ENCODE measurements around the gene CNTNAP1. TPM values are rescaled to one million over a fixed set of nuclear protein-coding genes. Genes with fewer than 3 reads are reported as not detected.
A peak's percentile ranks its signal among the peaks of the same experiment; 100 is the strongest.

Gene CNTNAP1
- total and polyA plus RNA-seq, 9 of the 15 experiments (the other 6 are each of a cell fraction or from before 2014, with no cell fraction given), result 0.10 to 1.8 (median 0.62) TPM

DNA sequence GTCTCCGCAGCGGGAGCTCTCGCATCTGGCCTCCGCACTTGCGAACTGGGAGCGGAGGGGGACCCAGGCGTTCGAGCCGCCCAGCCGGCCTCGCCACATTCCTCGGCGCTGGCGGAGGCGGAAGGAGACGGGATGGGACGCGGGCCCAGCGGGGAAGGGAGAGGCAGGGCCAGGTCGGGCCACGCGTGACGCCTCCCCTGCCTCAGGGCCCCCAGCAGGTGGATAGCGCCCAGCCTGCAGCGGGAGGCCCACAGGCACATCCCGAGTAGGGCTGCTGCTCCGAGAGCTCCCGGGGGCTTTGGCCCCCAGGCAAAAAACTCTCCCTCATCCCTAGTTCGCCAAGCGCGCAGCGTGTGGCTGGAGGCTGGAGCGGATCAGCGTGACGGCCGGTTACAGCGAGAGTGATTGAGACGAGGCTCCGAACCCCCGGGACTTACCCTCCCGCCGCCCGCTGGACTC is 6.3 kb upstream of the CNTNAP1 start (continued):
- TF ChIP-seq PCBP1 (IDR thresholded peaks at IDR 0.05; ENCODE audit: low read depth, low read length, poor library complexity, severe bottlenecking), result peak; percentile 30
- TF ChIP-seq NFIC (IDR thresholded peaks at IDR 0.05), result no peak
- TF ChIP-seq, protein P1, sequence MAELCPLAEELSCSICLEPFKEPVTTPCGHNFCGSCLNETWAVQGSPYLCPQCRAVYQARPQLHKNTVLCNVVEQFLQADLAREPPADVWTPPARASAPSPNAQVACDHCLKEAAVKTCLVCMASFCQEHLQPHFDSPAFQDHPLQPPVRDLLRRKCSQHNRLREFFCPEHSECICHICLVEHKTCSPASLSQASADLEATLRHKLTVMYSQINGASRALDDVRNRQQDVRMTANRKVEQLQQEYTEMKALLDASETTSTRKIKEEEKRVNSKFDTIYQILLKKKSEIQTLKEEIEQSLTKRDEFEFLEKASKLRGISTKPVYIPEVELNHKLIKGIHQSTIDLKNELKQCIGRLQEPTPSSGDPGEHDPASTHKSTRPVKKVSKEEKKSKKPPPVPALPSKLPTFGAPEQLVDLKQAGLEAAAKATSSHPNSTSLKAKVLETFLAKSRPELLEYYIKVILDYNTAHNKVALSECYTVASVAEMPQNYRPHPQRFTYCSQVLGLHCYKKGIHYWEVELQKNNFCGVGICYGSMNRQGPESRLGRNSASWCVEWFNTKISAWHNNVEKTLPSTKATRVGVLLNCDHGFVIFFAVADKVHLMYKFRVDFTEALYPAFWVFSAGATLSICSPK (IDR thresholded peaks at IDR 0.05; ENCODE audit: borderline replicate concordance), result no peak
- 0 out of 4 replicates have a peak, but pooled peaks of 1 of the 2 experiments have one; percentile 25 for TF ChIP-seq NONO (IDR thresholded peaks at IDR 0.05; ENCODE audit: low read depth in 2 of 2, low read length in 1 of 2)
- TF ChIP-seq RBM39 (optimal IDR thresholded peaks at IDR 0.05; ENCODE audit: low read depth, low read length), result no peak
- TF ChIP-seq ZBTB17 (CRISPR knock-in tag; IDR thresholded peaks at IDR 0.05), result no peak
- peak; percentile 60; the same call in 1 of the 2 replicates for TF ChIP-seq RBFOX2 (IDR thresholded peaks at IDR 0.05; ENCODE audit: low read depth, low read length)
- 0 out of 2 replicates have a peak, but pooled peaks have one; percentile 79 for TF ChIP-seq SREBF2 (CRISPR knock-in tag; IDR thresholded peaks at IDR 0.05)
- no peak for TF ChIP-seq SNRNP70 (optimal IDR thresholded peaks at IDR 0.05; ENCODE audit: low read depth, low read length)
- TF ChIP-seq, protein P2, sequence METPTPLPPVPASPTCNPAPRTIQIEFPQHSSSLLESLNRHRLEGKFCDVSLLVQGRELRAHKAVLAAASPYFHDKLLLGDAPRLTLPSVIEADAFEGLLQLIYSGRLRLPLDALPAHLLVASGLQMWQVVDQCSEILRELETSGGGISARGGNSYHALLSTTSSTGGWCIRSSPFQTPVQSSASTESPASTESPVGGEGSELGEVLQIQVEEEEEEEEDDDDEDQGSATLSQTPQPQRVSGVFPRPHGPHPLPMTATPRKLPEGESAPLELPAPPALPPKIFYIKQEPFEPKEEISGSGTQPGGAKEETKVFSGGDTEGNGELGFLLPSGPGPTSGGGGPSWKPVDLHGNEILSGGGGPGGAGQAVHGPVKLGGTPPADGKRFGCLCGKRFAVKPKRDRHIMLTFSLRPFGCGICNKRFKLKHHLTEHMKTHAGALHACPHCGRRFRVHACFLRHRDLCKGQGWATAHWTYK (CRISPR knock-in tag; IDR thresholded peaks at IDR 0.05), result no peak
- TF ChIP-seq SAFB (IDR thresholded peaks at IDR 0.05; ENCODE audit: borderline replicate concordance, low read depth, low read length), result peak; percentile 70; the same call in 1 of the 2 replicates
- no peak for TF ChIP-seq MTA2 (IDR thresholded peaks at IDR 0.05; ENCODE audit: low read depth)
- TF ChIP-seq ZKSCAN8 (CRISPR knock-in tag; IDR thresholded peaks at IDR 0.05), result no peak
- TF ChIP-seq CHD4 (IDR thresholded peaks at IDR 0.05; ENCODE audit: insufficient read depth, insufficient replicate concordance, low read depth, low read length, poor library complexity, severe bottlenecking), result no peak
- peak; percentile 14 for TF ChIP-seq PHF20 (IDR thresholded peaks at IDR 0.05; ENCODE audit: partially characterized antibody)
- no peak for TF ChIP-seq SAFB2 (IDR thresholded peaks at IDR 0.05; ENCODE audit: borderline replicate concordance, low read depth, low read length, severe bottlenecking)
- TF ChIP-seq BRD4 (IDR thresholded peaks at IDR 0.05), result no peak
- TF ChIP-seq IRF2 (CRISPR knock-in tag; IDR thresholded peaks at IDR 0.05), result no peak
- TF ChIP-seq KLF6 (CRISPR knock-in tag; IDR thresholded peaks at IDR 0.05; ENCODE audit: borderline replicate concordance), result no peak
- TF ChIP-seq RBM22 (IDR thresholded peaks at IDR 0.05; ENCODE audit: low read depth, low read length, poor library complexity, severe bottlenecking), result peak; percentile 13
- TF ChIP-seq CC2D1A (IDR thresholded peaks at IDR 0.05), result no peak
- TF ChIP-seq, protein P3, sequence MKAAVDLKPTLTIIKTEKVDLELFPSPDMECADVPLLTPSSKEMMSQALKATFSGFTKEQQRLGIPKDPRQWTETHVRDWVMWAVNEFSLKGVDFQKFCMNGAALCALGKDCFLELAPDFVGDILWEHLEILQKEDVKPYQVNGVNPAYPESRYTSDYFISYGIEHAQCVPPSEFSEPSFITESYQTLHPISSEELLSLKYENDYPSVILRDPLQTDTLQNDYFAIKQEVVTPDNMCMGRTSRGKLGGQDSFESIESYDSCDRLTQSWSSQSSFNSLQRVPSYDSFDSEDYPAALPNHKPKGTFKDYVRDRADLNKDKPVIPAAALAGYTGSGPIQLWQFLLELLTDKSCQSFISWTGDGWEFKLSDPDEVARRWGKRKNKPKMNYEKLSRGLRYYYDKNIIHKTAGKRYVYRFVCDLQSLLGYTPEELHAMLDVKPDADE (conservative IDR thresholded peaks at IDR 0.05; ENCODE audit: control insufficient read depth, low read depth, low read length), result 0 out of 2 replicates have a peak, but pooled peaks have one; percentile 20
- TF ChIP-seq, protein P4, sequence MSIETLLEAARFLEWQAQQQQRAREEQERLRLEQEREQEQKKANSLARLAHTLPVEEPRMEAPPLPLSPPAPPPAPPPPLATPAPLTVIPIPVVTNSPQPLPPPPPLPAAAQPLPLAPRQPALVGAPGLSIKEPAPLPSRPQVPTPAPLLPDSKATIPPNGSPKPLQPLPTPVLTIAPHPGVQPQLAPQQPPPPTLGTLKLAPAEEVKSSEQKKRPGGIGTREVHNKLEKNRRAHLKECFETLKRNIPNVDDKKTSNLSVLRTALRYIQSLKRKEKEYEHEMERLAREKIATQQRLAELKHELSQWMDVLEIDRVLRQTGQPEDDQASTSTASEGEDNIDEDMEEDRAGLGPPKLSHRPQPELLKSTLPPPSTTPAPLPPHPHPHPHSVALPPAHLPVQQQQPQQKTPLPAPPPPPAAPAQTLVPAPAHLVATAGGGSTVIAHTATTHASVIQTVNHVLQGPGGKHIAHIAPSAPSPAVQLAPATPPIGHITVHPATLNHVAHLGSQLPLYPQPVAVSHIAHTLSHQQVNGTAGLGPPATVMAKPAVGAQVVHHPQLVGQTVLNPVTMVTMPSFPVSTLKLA (conservative IDR thresholded peaks at IDR 0.05), result peak in 1 of 2 experiments; percentile 32; a peak in 2 of 4 replicates

Data from K562 (cell line).